HCT116 (cell line): ENCODE results near the gene SLC2A9. TPM values are rescaled to one million over a fixed set of nuclear protein-coding genes. Genes with fewer than 3 reads are reported as not detected.

Experiments
- ATAC-seq: fragments of 200-7000 bp; cut with Tn5 transposase; 2 replicates; pipeline ENCODE4 v1.9.1; 2020; ENCODE audit warnings: mild to moderate bottlenecking, moderate library complexity
- BruUV-seq: library from RNA; stranded (reverse); fragments of 400-500 nt; replicated peaks from 2 replicates; lab custom pipeline; 2021; lab: Mats Ljungman, UMichigan
- CTCF ChIA-PET: fragments of 300-600 bp; sonication (Branson Sonifier 250); formaldehyde crosslinking; loops from one replicate; lab custom pipeline; 2021; ENCODE audit warnings: antibody characterized with exemption; lab: Charles Lee
- POLR2A ChIA-PET: fragments of 300-600, 350-600 bp; sonication (Branson Sonifier 250); formaldehyde crosslinking; loops from one replicate; lab custom pipeline; 2021; ENCODE audit warnings: antibody characterized with exemption; lab: Charles Lee
- RAD21 ChIA-PET, 2 experiments: fragments of 300-600 bp; sonication (Branson Sonifier 250); formaldehyde crosslinking; loops; one replicate each; lab custom pipeline; 2023; ENCODE audit warnings: low total read pairs in 2 of 2; ENCODE audit not compliant: uncharacterized antibody in 2 of 2, unreplicated experiment in 2 of 2, low non-redundant PET in 1 of 2; lab: Charles Lee
- DNase-seq: peaks from one replicate; pipeline ENCODE4 v3.0.0-alpha.2; 2010; ENCODE audit warnings: low read depth, low spot score
- H2AFZ ChIP-seq: fragments of 200-600 bp; shearing (Covaris generic), sonication (generic); 2 replicates; pipeline ENCODE4 v1.6.1; 2017; ENCODE audit warnings: low read depth, mixed run types, mixed read lengths, antibody characterized with exemption, low read length; ENCODE audit not compliant: poor library complexity, severe bottlenecking
- H3K27ac ChIP-seq: 2 replicates; pipeline ENCODE4 v1.5.1; 2012; ENCODE audit warnings: low read depth, low read length
- H3K27me3 ChIP-seq: fragments of 200-600 bp; sonication (generic); 2 replicates; pipeline ENCODE4 v1.6.1; 2016; ENCODE audit warnings: mixed run types, low read length, mixed read lengths; ENCODE audit not compliant: insufficient read depth
- H3K36me3 ChIP-seq, 2 experiments: fragments of 200-500 bp in 1 of 2; fragments of 200-600 bp in 1 of 2; sonication (Bioruptor generic) in 1 of 2; sonication (generic) in 1 of 2; 2 replicates each; pipeline versions ENCODE4 v1.5.1 to v1.6.1; 2014 to 2016; ENCODE audit warnings: low read length in 2 of 2, inconsistent platforms in 1 of 2, mixed read lengths in 1 of 2, mixed run types in 1 of 2; ENCODE audit not compliant: insufficient read depth in 2 of 2, control insufficient read depth in 1 of 2
- H3K4me1 ChIP-seq, 2 experiments: fragments of 200-600 bp in 1 of 2; sonication (generic) in 1 of 2; 2 replicates each; pipeline versions ENCODE4 v1.5.1 to v1.6.1; 2012 to 2017; ENCODE audit warnings: low read length in 2 of 2, inconsistent platforms in 1 of 2, mild to moderate bottlenecking in 1 of 2, mixed read lengths in 1 of 2, mixed run types in 1 of 2, moderate library complexity in 1 of 2; ENCODE audit not compliant: insufficient read depth in 2 of 2, control insufficient read depth in 1 of 2
- H3K4me2 ChIP-seq: fragments of 200-600 bp; sonication (generic); 2 replicates; pipeline ENCODE4 v1.6.1; 2017; ENCODE audit warnings: mixed run types, low read length, mixed read lengths
- H3K4me3 ChIP-seq, 2 experiments: fragments of 200-600 bp in 1 of 2; sonication (generic) in 1 of 2; replicated peaks in 1 of 2; 2 replicates each; pipeline ENCODE4 v1.5.1; 2011 to 2016; ENCODE audit warnings: low read length in 2 of 2, control low read depth in 1 of 2, low read depth in 1 of 2, mild to moderate bottlenecking in 1 of 2, mixed read lengths in 1 of 2, mixed run types in 1 of 2
- H3K79me2 ChIP-seq: fragments of 200-600 bp; sonication (generic); 2 replicates; pipeline ENCODE4 v1.6.1; 2017; ENCODE audit warnings: mild to moderate bottlenecking, mixed run types, low read length, moderate library complexity, mixed read lengths; ENCODE audit not compliant: insufficient read depth
- H3K9ac ChIP-seq: fragments of 200-600 bp; sonication (generic); 2 replicates; pipeline ENCODE4 v1.6.1; 2016; ENCODE audit warnings: low read length, mixed read lengths
- H3K9me2 ChIP-seq: fragments of 200-600 bp; sonication (generic), shearing (Covaris generic); 2 replicates; pipeline ENCODE4 v1.6.1; 2017; ENCODE audit warnings: mixed run types, mild to moderate bottlenecking, moderate library complexity; ENCODE audit not compliant: insufficient read depth
- H3K9me3 ChIP-seq, 2 experiments: fragments of 200-500 bp in 1 of 2; fragments of 200-600 bp in 1 of 2; sonication (Bioruptor generic) in 1 of 2; sonication (generic) in 1 of 2; 2 replicates each; pipeline ENCODE4 v1.6.1; 2014 to 2017; ENCODE audit warnings: low read length in 2 of 2, mixed read lengths in 2 of 2, inconsistent platforms in 1 of 2, low read depth in 1 of 2, mild to moderate bottlenecking in 1 of 2, mixed run types in 1 of 2, moderate library complexity in 1 of 2; ENCODE audit not compliant: control insufficient read depth in 1 of 2, insufficient read depth in 1 of 2
- H4K20me1 ChIP-seq: fragments of 200-600 bp; sonication (generic), shearing (Covaris generic); 2 replicates; pipeline ENCODE4 v1.6.1; 2017; ENCODE audit warnings: mixed run types, mild to moderate bottlenecking, moderate library complexity; ENCODE audit not compliant: insufficient read depth
- ATF3 ChIP-seq: IDR thresholded peaks from 2 replicates; pipeline ENCODE4 v1.6.1; 2012
- CEBPB ChIP-seq: IDR thresholded peaks from 2 replicates; pipeline ENCODE4 v1.6.1; 2012; ENCODE audit warnings: low read depth
- EGR1 ChIP-seq: IDR thresholded peaks from 2 replicates; pipeline ENCODE4 v1.6.1; 2012; ENCODE audit warnings: low read depth
- EZH2 ChIP-seq: fragments of 200-600 bp; sonication (generic); IDR thresholded peaks from 2 replicates; pipeline ENCODE4 v1.6.1; 2017; ENCODE audit warnings: antibody characterized with exemption, mixed run types
- JUND ChIP-seq: IDR thresholded peaks from 2 replicates; pipeline ENCODE4 v1.6.1; 2012
- MAX ChIP-seq: IDR thresholded peaks from 2 replicates; pipeline ENCODE4 v1.6.1; 2012
- RAD21 ChIP-seq: IDR thresholded peaks from 2 replicates; pipeline ENCODE4 v1.6.1; 2012; ENCODE audit warnings: low read depth, mild to moderate bottlenecking
- REST ChIP-seq: IDR thresholded peaks from 2 replicates; pipeline ENCODE4 v1.6.1; 2012; ENCODE audit warnings: low read depth
- SIN3A ChIP-seq: IDR thresholded peaks from 2 replicates; pipeline ENCODE4 v1.6.1; 2012; ENCODE audit warnings: low read depth
- SP1 ChIP-seq: IDR thresholded peaks from 2 replicates; pipeline ENCODE4 v1.6.1; 2012; ENCODE audit warnings: low read depth
- SRF ChIP-seq: IDR thresholded peaks from 2 replicates; pipeline ENCODE4 v1.6.1; 2012; ENCODE audit warnings: low read depth
- TCF7L2 ChIP-seq: IDR thresholded peaks from 2 replicates; pipeline ENCODE4 v1.7.0; 2011; ENCODE audit warnings: borderline replicate concordance, inconsistent platforms; ENCODE audit not compliant: insufficient read depth, insufficient read length; ENCODE audit errors: extremely low read depth
- YY1 ChIP-seq: IDR thresholded peaks from 2 replicates; pipeline ENCODE4 v1.6.1; 2011; ENCODE audit warnings: low read length, low read depth, moderate library complexity, mild to moderate bottlenecking; ENCODE audit not compliant: insufficient replicate concordance; ENCODE audit errors: extremely low read depth
- ZBTB33 ChIP-seq: IDR thresholded peaks from 2 replicates; pipeline ENCODE4 v1.6.1; 2011; ENCODE audit warnings: mild to moderate bottlenecking, low read length, moderate library complexity; ENCODE audit not compliant: insufficient replicate concordance; ENCODE audit errors: extremely low read depth
- intact Hi-C: fragments of 100-400 bp; cut with micrococcal nuclease; formaldehyde crosslinking; loops from 2 replicates; pipeline ENCODE4 v1.10.0; 2022
- total RNA-seq: library from RNA; stranded (reverse); gene quantifications from one replicate; pipeline ENCODE4 v1.2.1, GENCODE V29; 2021; ENCODE audit not compliant: unreplicated experiment

The SLC2A9 gene
- total RNA-seq, 1 experiment from 2014 or later = 2.2 TPM

GRCh38 chr4:10058371-10058770 is 37.1 kb upstream of the SLC2A9 start:
- H3K9me2 ChIP-seq = no peaks in the 10 kb centered on the region
- ChIA-PET POLR2A (no interaction called here), RAD21 (no interaction called here), CTCF (no interaction called here)
- H3K9ac ChIP-seq = no peak overlapping the region
- H3K9me3 ChIP-seq = no peaks in the 10 kb centered on the region
- ATAC-seq (no peak), DNase-seq (no peak)
- no peaks in the 10 kb centered on the region for H4K20me1 ChIP-seq
- no peak overlapping the region for H3K4me2 ChIP-seq
- no TSS peak for BruUV-seq
- no peak overlapping the region for H3K4me3 ChIP-seq
- intact Hi-C loops = no loop called here
- H3K36me3 ChIP-seq = no peaks in the 10 kb centered on the region
- no peak overlapping the region for H3K27ac ChIP-seq
- no peaks in the 10 kb centered on the region for H3K27me3 ChIP-seq
- TF ChIP-seq RAD21 (no peak), SIN3A (no peak), CEBPB (no peak), EZH2 (no peak), MAX (no peak), EGR1 (no peak), ATF3 (no peak), SRF (no peak), SP1 (no peak), YY1 (no peak), JUND (no peak), ZBTB33 (no peak), TCF7L2 (no peak), REST (no peak)
- 0 out of 4 replicates have a peak, but pooled peaks cover 0 to 3% of the 10 kb centered on the region in 2 experiments for H3K4me1 ChIP-seq
- no peaks in the 10 kb centered on the region for H3K79me2 ChIP-seq
- H2AFZ ChIP-seq = no peak overlapping the region
